GM12872 (cell line): ENCODE results near the gene JOSD2.

ENCODE experiments used
- CTCF ChIP-seq: IDR thresholded peaks from 3 replicates; pipeline ENCODE4 v1.5.1; 2011; ENCODE audit warnings: low read depth, mild to moderate bottlenecking, low read length, moderate library complexity; ENCODE audit not compliant: insufficient read depth

Gene JOSD2

GRCh38 chr19:50510121-50510670 lies 795 bp downstream of the JOSD2 start:
- TF ChIP-seq CTCF = no peak

GRCh38 chr19:50509366-50509765 lies 1.6 kb downstream of the JOSD2 start:
- no peak for TF ChIP-seq CTCF

GRCh38 chr19:50508843-50509190 lies 2.2 kb downstream of the JOSD2 start:
- TF ChIP-seq CTCF = no peak

GRCh38 chr19:50507376-50507775 lies 3.6 kb downstream of the JOSD2 start:
- TF ChIP-seq CTCF = no peak

- no peak for TF ChIP-seq CTCF
Measured at GRCh38 chr19:50506700-50507099, 4.3 kb downstream of the JOSD2 start.

GRCh38 chr19:50505856-50506611 lies 5.0 kb downstream of the JOSD2 start:
- TF ChIP-seq CTCF = no peak

- no peak for TF ChIP-seq CTCF
Measured at GRCh38 chr19:50501568-50502475, 9.2 kb downstream of the JOSD2 start.
